Esophagus muscularis mucosa (tissue), 4 donors: ENCODE results near the gene CLCNKA. TPM values are rescaled to one million over a fixed set of nuclear protein-coding genes. Genes with fewer than 3 reads are reported as not detected.

Source experiments
- DNase-seq: peaks from one replicate; pipeline ENCODE4 v3.0.0-alpha.2; 2017; ENCODE audit errors: extremely low spot score
- H3K27ac ChIP-seq, 4 donors: fragments of 200-600 bp; sonication (generic); replicated peaks in 1 of 4; 1 replicate in 3 of 4; 2 replicates in 1 of 4; pipeline ENCODE4 v1.5.1; 2016 to 2019; ENCODE audit warnings: mild to moderate bottlenecking in 1 of 4
- H3K27me3 ChIP-seq, 4 donors: fragments of 200-600 bp; sonication (generic); one replicate each; pipeline versions ENCODE4 v1.5.1 to v1.6.0; 2016 to 2019
- H3K36me3 ChIP-seq, 4 donors: fragments of 200-600 bp; sonication (generic); one replicate each; pipeline ENCODE4 v1.5.1; 2016 to 2019
- H3K4me1 ChIP-seq, 4 donors: fragments of 200-600 bp; sonication (generic); one replicate each; pipeline ENCODE4 v1.5.1; 2016 to 2019
- H3K4me3 ChIP-seq, 4 donors: fragments of 200-600 bp; sonication (generic); 1 replicate in 2 of 4; 2 replicates in 2 of 4; pipeline ENCODE4 v1.5.1; 2016 to 2019; ENCODE audit warnings: mild to moderate bottlenecking in 4 of 4, moderate library complexity in 1 of 4
- H3K9me3 ChIP-seq, 4 donors: fragments of 200-600 bp; sonication (generic); 1 replicate in 3 of 4; 2 replicates in 1 of 4; pipeline ENCODE4 v1.5.1; 2016 to 2019
- CTCF ChIP-seq, 3 experiments: fragments of 200-600 bp in 2 of 3; fragments of 450-650 bp in 1 of 3; sonication (generic) in 2 of 3; IDR thresholded peaks; one replicate each; pipeline ENCODE4 v1.5.1; 2017 to 2019; ENCODE audit warnings: antibody characterized with exemption in 3 of 3, mild to moderate bottlenecking in 2 of 3, moderate library complexity in 1 of 3
- EP300 ChIP-seq: sonication (generic); formaldehyde crosslinking; IDR thresholded peaks from one replicate; pipeline ENCODE4 v1.6.1; 2017; ENCODE audit warnings: antibody characterized with exemption
- POLR2A ChIP-seq: fragments of 450-650 bp; IDR thresholded peaks from one replicate; pipeline ENCODE4 v1.6.1; 2017; ENCODE audit warnings: antibody characterized with exemption, moderate library complexity, mild to moderate bottlenecking, low read depth
- POLR2AphosphoS5 ChIP-seq, 2 donors: sonication (generic); formaldehyde crosslinking; IDR thresholded peaks; one replicate each; pipeline ENCODE4 v1.6.1; 2017; ENCODE audit warnings: antibody characterized with exemption in 2 of 2
- WGBS: methylation state at CpG from one replicate; pipeline ENCODE4 v1.1.5; 2018; 5-methylcytosine and 5-hydroxymethylcytosine counted together
- intact Hi-C: fragments of 100-400 bp; cut with DNase I; formaldehyde crosslinking; loops from one replicate; pipeline ENCODE4 v1.15.1; 2023
- total RNA-seq, 4 donors: library from RNA; depleted of rRNA; stranded (reverse); fragments of >200 nt; gene quantifications; one replicate each; pipeline versions ENCODE4 v1.1.0 to v1.2.1, GENCODE V29; 2016

Gene CLCNKA
- total RNA-seq, 4 donors from 2014 or later: 0.17 to 0.42 (median 0.33) TPM; not detected in 1

GRCh38 chr1:16071614-16072013, 49.8 kb downstream of the CLCNKA start:
- no peaks in the 10 kb centered on the region for H3K9me3 ChIP-seq
- no peak overlapping the region for H3K4me3 ChIP-seq
- intact Hi-C loops: loop anchor here (10.0 kb wide), 1 partner anchor 293 kb away; the partner anchor contains the start of gene SZRD1
- no peak for DNase-seq
- peaks cover 36 to 48% (median 43%) of the 10 kb centered on the region in 4 donors for H3K4me1 ChIP-seq
- WGBS: 100% methylated on average over 4 of the region's 6 CpGs
- no peak overlapping the region for H3K27ac ChIP-seq
- no peaks in the 10 kb centered on the region for H3K36me3 ChIP-seq
- TF ChIP-seq POLR2A: no peak
- H3K27me3 ChIP-seq: peaks cover 0 to 9% (median 2%) of the 10 kb centered on the region in 4 donors

- H3K27ac ChIP-seq: no peak overlapping the region
- no peak for DNase-seq
- H3K36me3 ChIP-seq: no peaks in the 10 kb centered on the region
- H3K9me3 ChIP-seq: no peaks in the 10 kb centered on the region
- intact Hi-C loops: loop anchor here (10.0 kb wide), 1 partner anchor 293 kb away; the partner anchor contains the start of gene SZRD1
- no peak for TF ChIP-seq CTCF (IDR thresholded peaks at IDR 0.05)
- TF ChIP-seq POLR2AphosphoS5 (IDR thresholded peaks at IDR 0.05): no peak
- no peak for TF ChIP-seq EP300
- TF ChIP-seq POLR2A: no peak
- 85% methylated on average over 5 of the region's 5 CpGs for WGBS
- H3K4me1 ChIP-seq: peaks cover 39 to 48% (median 43%) of the 10 kb centered on the region in 4 donors
- no peak overlapping the region for H3K4me3 ChIP-seq
- H3K27me3 ChIP-seq: peaks cover 0 to 9% (median 2%) of the 10 kb centered on the region in 4 donors
These were observed 50.3 kb downstream of the CLCNKA start for GRCh38 chr1:16072095-16072494.

- H3K27ac ChIP-seq: peak overlapping the region in 1 of 4 donors; percentile 37
These were observed 51.0 kb downstream of the CLCNKA start for GRCh38 chr1:16072616-16073484.

GRCh38 chr1:16073490-16074119, 51.8 kb downstream of the CLCNKA start, which contains the start of gene FAM131C:
Gene FAM131C, minus strand, starts transcription at chr1:16073651. Its CDS starts 209 bp downstream, at chr1:16073442.
- no peak for DNase-seq
- Histone ChIP-seq H3K4me1 (peaks cover 30 to 38% (median 34%) of the 10 kb centered on the region in 4 donors), H3K36me3 (no peaks in the 10 kb centered on the region), H3K27me3 (peaks cover 0 to 9% (median 2%) of the 10 kb centered on the region in 4 donors), H3K4me3 (peak within 1 kb of the TSS; percentile 54 to 68 (median 56)), H3K27ac (peak within 1 kb of the TSS in 1 of 4 donors; percentile 37), H3K9me3 (no peaks in the 10 kb centered on the region)
- TF ChIP-seq CTCF (IDR thresholded peaks at IDR 0.05) (peak; percentile 15 to 65 (median 63)), POLR2A (no peak)
- WGBS: 6% methylated on average over 25 of the region's 54 CpGs
- intact Hi-C loops: loop anchor here (10.0 kb wide), 1 partner anchor 291 kb away; the partner anchor contains the start of gene SZRD1

More at GRCh38 chr1:16072616-16073484, 51.0 kb downstream of the CLCNKA start:
- DNase-seq: no peak
- TF ChIP-seq POLR2AphosphoS5 (IDR thresholded peaks at IDR 0.05) (no peak), POLR2A (no peak), EP300 (no peak), CTCF (IDR thresholded peaks at IDR 0.05) (no peak)
- WGBS: 24% methylated on average over 10 of the region's 49 CpGs
- Histone ChIP-seq H3K4me3 (peak overlapping the region; percentile 54 to 68 (median 56)), H3K9me3 (no peaks in the 10 kb centered on the region), H3K27me3 (peaks cover 0 to 9% (median 2%) of the 10 kb centered on the region in 4 donors), H3K36me3 (no peaks in the 10 kb centered on the region), H3K4me1 (peaks cover 37 to 46% (median 41%) of the 10 kb centered on the region in 4 donors)
- intact Hi-C loops: loop anchor here (10.0 kb wide), 1 partner anchor 292 kb away; the partner anchor contains the start of gene SZRD1
